ENCODE measurements around the gene PLA2G4C. TPM values are rescaled to one million over a fixed set of nuclear protein-coding genes. Genes with fewer than 3 reads are reported as not detected.

PLA2G4C gene
- total and polyA plus RNA-seq, 4 donors: 6.4 to 21.6 (median 10.2) TPM

DNA sequence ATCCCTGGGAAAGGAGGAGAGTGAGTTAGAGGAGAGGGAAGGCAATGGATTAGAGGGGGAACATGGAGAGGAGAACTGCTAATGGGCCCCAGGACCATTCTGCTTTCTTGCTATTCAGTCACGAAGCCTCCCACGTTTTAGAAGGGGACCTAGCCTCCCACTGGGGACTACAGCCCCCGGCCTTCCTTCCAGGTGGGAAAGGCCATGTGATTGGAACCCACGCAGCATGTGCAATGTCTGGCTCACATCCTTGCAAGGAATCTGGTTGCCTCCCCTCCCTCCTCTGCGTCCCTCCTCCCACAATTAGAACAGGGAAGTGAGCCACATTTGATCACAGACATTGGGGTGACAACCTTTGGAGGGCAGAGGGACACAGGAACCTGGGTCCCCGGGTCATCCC, 22.5 kb upstream of the PLA2G4C start:
- peaks cover 0 to 17% (median 5%) of the 10 kb centered on the region in 4 donors for H3K36me3 ChIP-seq (ENCODE audit: control insufficient read depth in 4 of 4, insufficient read depth in 4 of 4, low read length in 4 of 4)
- H3K4me1 ChIP-seq (ENCODE audit: control insufficient read depth in 5 of 5, insufficient read depth in 5 of 5, low read length in 5 of 5): no peaks in the 10 kb centered on the region
- no peaks in the 10 kb centered on the region for H3K27me3 ChIP-seq (ENCODE audit: control insufficient read depth in 3 of 3, insufficient read depth in 3 of 3, low read length in 2 of 3)
- H3K4me3 ChIP-seq: no peak overlapping the region
- ATAC-seq (ENCODE audit: insufficient read depth, low FRiP score) (no peak), DNase-seq (no peak)
- H3K27ac ChIP-seq (ENCODE audit: low read depth in 1 of 2, low read length in 1 of 2): no peak overlapping the region
- no peaks in the 10 kb centered on the region for H3K9me3 ChIP-seq (ENCODE audit: control insufficient read depth in 4 of 4, insufficient read depth in 3 of 4, low read length in 3 of 4)
- WGBS, 2 donors: 86 to 96% methylated on average over 6 of the region's 6 CpGs
- no peak for TF ChIP-seq CTCF (IDR thresholded peaks at IDR 0.05; ENCODE audit: control extremely low read depth, extremely low read depth)
- H3K9ac ChIP-seq (ENCODE audit: insufficient read depth in 1 of 2, low read length in 2 of 2): no peak overlapping the region

- no peak for TF ChIP-seq CTCF (IDR thresholded peaks at IDR 0.05; ENCODE audit: control extremely low read depth, extremely low read depth)
- DNase-seq: no peak
- 99% methylated on average over 6 of the region's 6 CpGs for WGBS, 2 donors
- no peak for ATAC-seq (ENCODE audit: insufficient read depth, low FRiP score)
- Histone ChIP-seq H3K9me3 (ENCODE audit: control insufficient read depth in 4 of 4, insufficient read depth in 3 of 4, low read length in 3 of 4) (no peaks in the 10 kb centered on the region), H3K27ac (ENCODE audit: low read depth in 1 of 2, low read length in 1 of 2) (no peak overlapping the region), H3K9ac (ENCODE audit: insufficient read depth in 1 of 2, low read length in 2 of 2) (no peak overlapping the region), H3K27me3 (ENCODE audit: control insufficient read depth in 3 of 3, insufficient read depth in 3 of 3, low read length in 2 of 3) (no peaks in the 10 kb centered on the region), H3K4me1 (ENCODE audit: control insufficient read depth in 5 of 5, insufficient read depth in 5 of 5, low read length in 5 of 5) (peaks cover 0 to 2% (median 0%) of the 10 kb centered on the region in 5 donors), H3K4me3 (no peak overlapping the region), H3K36me3 (ENCODE audit: control insufficient read depth in 4 of 4, insufficient read depth in 4 of 4, low read length in 4 of 4) (peaks cover 0 to 19% (median 19%) of the 10 kb centered on the region in 4 donors)
These were observed 16.9 kb upstream of the PLA2G4C start for GRCh38 chr19:48127561-48127960.

DNA sequence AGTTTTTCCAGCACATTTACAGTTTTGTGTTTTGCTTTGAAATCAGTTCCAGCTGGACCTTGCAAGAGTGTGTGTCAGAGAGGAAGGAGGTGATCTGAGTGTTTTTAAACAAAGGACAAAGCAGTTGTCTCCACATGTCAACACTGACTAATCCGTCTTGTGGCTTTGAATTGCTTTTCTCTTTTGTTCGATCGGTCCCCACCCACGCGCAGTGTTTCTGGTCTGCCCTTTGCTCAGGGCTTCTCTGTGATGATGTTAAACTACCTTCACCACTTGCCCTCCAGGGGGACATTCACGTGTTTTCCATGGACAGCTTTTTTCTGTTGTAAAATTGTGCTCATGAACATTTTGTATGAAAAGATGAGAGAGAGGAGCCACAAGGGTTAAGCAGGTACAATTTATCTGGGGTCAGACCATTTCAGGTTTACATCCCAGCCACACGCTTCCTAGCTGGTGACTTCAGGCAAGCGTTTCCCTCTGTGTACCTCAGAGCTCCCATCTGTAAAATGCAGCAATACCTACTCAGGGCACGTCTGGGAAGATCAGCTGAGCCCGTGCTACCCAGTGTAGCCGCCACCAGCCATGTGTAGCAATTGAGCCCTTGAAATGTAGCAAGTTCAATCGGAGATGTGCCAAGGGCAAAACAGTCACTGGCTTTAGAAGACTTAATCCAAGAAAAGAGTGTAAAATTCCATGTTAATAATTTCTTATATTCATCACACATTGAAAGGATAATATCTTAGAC, 13.5 kb upstream of the PLA2G4C start:
- Histone ChIP-seq H3K4me3 (no peak overlapping the region), H3K27ac (ENCODE audit: low read depth in 1 of 2, low read length in 1 of 2) (no peak overlapping the region), H3K27me3 (ENCODE audit: control insufficient read depth in 3 of 3, insufficient read depth in 3 of 3, low read length in 2 of 3) (no peaks in the 10 kb centered on the region), H3K36me3 (ENCODE audit: control insufficient read depth in 4 of 4, insufficient read depth in 4 of 4, low read length in 4 of 4) (peaks cover 0 to 19% (median 15%) of the 10 kb centered on the region in 4 donors), H3K9ac (ENCODE audit: insufficient read depth in 1 of 2, low read length in 2 of 2) (no peak overlapping the region), H3K4me1 (ENCODE audit: control insufficient read depth in 5 of 5, insufficient read depth in 5 of 5, low read length in 5 of 5) (peaks cover 0 to 5% (median 0%) of the 10 kb centered on the region in 5 donors), H3K9me3 (ENCODE audit: control insufficient read depth in 4 of 4, insufficient read depth in 3 of 4, low read length in 3 of 4) (no peaks in the 10 kb centered on the region)
- no peak for TF ChIP-seq CTCF (IDR thresholded peaks at IDR 0.05; ENCODE audit: control extremely low read depth, extremely low read depth)
- DNase-seq (peak in 2 of 3 donors; percentile 15 to 38), ATAC-seq (ENCODE audit: insufficient read depth, low FRiP score) (no peak)
- 63 to 81% methylated on average over 12 of the region's 12 CpGs for WGBS, 2 donors
